Measurements from ENCODE around the gene COPS9. TPM values are rescaled to one million over a fixed set of nuclear protein-coding genes. Genes with fewer than 3 reads are reported as not detected.

Gene COPS9
- total and polyA plus RNA-seq, 2 experiments from 2014 or later = 91.7 to 629 TPM

DNA sequence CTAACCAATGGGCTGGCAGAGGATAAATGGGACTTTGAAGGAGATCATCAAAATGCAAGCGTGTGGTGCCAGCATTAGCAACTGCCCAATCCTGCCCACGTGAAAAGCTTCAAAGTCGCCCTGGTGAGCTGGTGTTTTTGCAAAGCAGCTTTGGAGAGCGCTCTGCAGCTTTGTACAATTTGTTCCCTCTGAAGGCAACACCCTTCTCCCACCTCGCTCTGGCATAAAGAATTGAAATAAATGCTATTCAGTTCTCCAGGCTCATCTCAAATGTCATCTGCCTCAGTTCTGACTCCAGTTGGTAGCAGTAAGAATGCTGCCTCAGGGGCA lies 3.5 kb downstream of the COPS9 start:
- H3K79me2 ChIP-seq (replicated peaks; ENCODE audit: insufficient read depth) = peaks cover 31% of the 10 kb centered on the region
- TF ChIP-seq, protein P1, sequence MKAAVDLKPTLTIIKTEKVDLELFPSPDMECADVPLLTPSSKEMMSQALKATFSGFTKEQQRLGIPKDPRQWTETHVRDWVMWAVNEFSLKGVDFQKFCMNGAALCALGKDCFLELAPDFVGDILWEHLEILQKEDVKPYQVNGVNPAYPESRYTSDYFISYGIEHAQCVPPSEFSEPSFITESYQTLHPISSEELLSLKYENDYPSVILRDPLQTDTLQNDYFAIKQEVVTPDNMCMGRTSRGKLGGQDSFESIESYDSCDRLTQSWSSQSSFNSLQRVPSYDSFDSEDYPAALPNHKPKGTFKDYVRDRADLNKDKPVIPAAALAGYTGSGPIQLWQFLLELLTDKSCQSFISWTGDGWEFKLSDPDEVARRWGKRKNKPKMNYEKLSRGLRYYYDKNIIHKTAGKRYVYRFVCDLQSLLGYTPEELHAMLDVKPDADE (IDR thresholded peaks at IDR 0.05) = no peak
- TF ChIP-seq JUNB (IDR thresholded peaks at IDR 0.05; ENCODE audit: unreplicated experiment) (no peak), STAT1 (IDR thresholded peaks at IDR 0.05; ENCODE audit: unreplicated experiment) (no peak), NANOG (IDR thresholded peaks at IDR 0.05; ENCODE audit: borderline replicate concordance) (no peak), EZH2 (IDR thresholded peaks at IDR 0.05; ENCODE audit: low read depth, unreplicated experiment) (no peak), ZNF114 (CRISPR knock-in tag; IDR thresholded peaks at IDR 0.05) (no peak)
- TF ChIP-seq, protein P2, sequence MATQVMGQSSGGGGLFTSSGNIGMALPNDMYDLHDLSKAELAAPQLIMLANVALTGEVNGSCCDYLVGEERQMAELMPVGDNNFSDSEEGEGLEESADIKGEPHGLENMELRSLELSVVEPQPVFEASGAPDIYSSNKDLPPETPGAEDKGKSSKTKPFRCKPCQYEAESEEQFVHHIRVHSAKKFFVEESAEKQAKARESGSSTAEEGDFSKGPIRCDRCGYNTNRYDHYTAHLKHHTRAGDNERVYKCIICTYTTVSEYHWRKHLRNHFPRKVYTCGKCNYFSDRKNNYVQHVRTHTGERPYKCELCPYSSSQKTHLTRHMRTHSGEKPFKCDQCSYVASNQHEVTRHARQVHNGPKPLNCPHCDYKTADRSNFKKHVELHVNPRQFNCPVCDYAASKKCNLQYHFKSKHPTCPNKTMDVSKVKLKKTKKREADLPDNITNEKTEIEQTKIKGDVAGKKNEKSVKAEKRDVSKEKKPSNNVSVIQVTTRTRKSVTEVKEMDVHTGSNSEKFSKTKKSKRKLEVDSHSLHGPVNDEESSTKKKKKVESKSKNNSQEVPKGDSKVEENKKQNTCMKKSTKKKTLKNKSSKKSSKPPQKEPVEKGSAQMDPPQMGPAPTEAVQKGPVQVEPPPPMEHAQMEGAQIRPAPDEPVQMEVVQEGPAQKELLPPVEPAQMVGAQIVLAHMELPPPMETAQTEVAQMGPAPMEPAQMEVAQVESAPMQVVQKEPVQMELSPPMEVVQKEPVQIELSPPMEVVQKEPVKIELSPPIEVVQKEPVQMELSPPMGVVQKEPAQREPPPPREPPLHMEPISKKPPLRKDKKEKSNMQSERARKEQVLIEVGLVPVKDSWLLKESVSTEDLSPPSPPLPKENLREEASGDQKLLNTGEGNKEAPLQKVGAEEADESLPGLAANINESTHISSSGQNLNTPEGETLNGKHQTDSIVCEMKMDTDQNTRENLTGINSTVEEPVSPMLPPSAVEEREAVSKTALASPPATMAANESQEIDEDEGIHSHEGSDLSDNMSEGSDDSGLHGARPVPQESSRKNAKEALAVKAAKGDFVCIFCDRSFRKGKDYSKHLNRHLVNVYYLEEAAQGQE (IDR thresholded peaks at IDR 0.05; ENCODE audit: unreplicated experiment) = no peak
- peaks cover 22% of the 10 kb centered on the region for H3K4me1 Mint-ChIP-seq
- H3K9me2 ChIP-seq (ENCODE audit: insufficient read depth) = no peaks in the 10 kb centered on the region
- H3K27me3 ChIP-seq (ENCODE audit: insufficient read depth) = no peaks in the 10 kb centered on the region
- H3K4me1 ChIP-seq (ENCODE audit: insufficient read depth) = no peaks in the 10 kb centered on the region; the same call in 1 of the 2 replicates
- peaks cover 4% of the 10 kb centered on the region for H3K27me3 Mint-ChIP-seq (ENCODE audit: insufficient read depth, low read depth, poor library complexity)
- H3F3A ChIP-seq (replicated peaks; ENCODE audit: low read depth) = no peaks in the 10 kb centered on the region
- no peak overlapping the region for H3K27ac Mint-ChIP-seq
- ATAC-seq (no peak), DNase-seq (ENCODE audit: low spot score) (no peak)
- H3K27ac ChIP-seq (ENCODE audit: low read depth) = no peak overlapping the region
- peaks cover 4% of the 10 kb centered on the region; the same call in 1 of the 3 replicates for H3K9me3 Mint-ChIP-seq
- H2AFZ ChIP-seq = no peak overlapping the region
- H3K4me2 ChIP-seq = no peak overlapping the region
- H3K4me3 Mint-ChIP-seq = no peak overlapping the region
- H3K36me3 ChIP-seq (ENCODE audit: insufficient read depth) = peaks cover 35% of the 10 kb centered on the region
- peaks cover 15% of the 10 kb centered on the region for H4K20me1 ChIP-seq (replicated peaks; ENCODE audit: insufficient read depth)
- peaks cover 72% of the 10 kb centered on the region for H3K36me3 Mint-ChIP-seq (ENCODE audit: low read depth)
- H3K4me3 ChIP-seq = no peak overlapping the region

DNA sequence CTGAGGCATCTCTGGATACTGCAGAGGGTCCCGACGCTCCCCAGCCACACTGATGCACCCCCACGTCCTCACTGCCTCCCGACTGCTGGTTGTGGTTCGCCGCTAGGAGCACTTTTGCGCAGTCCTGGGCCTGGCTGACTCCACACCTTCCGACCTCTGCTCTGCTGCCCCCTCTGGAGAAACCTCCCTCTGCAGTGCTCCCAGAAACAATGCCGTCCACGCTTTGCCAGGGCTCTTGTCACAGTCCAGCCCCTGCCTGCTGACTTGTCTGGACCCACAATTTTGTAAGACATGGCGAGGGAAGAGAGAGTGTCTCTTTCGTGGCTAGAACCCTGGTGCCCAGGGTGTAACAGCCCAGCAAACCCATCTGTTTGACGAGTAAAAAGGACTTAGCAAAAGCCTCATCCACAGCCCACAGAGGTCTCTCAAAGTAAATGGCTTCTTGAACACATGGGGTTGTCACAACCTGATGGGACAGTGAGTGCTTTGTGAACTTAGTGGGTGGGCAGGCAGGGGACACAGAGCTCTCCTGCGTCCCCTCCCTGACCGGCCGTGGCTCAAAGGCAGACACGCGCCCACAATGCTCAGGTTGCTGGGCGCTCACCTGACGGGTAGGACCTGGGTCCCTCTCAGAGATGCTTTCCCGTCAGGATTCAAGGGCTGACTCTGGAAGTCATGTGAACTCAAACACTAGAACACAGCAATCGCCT lies 4.0 kb downstream of the COPS9 start:
- peak; percentile 28 for ATAC-seq
- H3K27me3 ChIP-seq (ENCODE audit: insufficient read depth) = no peaks in the 10 kb centered on the region
- no peaks in the 10 kb centered on the region for H3F3A ChIP-seq (replicated peaks; ENCODE audit: low read depth)
- TF ChIP-seq POLR2AphosphoS5 (IDR thresholded peaks at IDR 0.05; ENCODE audit: low read depth) = no peak
- TF ChIP-seq, protein P3, sequence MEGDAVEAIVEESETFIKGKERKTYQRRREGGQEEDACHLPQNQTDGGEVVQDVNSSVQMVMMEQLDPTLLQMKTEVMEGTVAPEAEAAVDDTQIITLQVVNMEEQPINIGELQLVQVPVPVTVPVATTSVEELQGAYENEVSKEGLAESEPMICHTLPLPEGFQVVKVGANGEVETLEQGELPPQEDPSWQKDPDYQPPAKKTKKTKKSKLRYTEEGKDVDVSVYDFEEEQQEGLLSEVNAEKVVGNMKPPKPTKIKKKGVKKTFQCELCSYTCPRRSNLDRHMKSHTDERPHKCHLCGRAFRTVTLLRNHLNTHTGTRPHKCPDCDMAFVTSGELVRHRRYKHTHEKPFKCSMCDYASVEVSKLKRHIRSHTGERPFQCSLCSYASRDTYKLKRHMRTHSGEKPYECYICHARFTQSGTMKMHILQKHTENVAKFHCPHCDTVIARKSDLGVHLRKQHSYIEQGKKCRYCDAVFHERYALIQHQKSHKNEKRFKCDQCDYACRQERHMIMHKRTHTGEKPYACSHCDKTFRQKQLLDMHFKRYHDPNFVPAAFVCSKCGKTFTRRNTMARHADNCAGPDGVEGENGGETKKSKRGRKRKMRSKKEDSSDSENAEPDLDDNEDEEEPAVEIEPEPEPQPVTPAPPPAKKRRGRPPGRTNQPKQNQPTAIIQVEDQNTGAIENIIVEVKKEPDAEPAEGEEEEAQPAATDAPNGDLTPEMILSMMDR (conservative IDR thresholded peaks at IDR 0.05; ENCODE audit: low read depth in 2 of 2) = peak; percentile 39 to 47; a peak in 3 of 4 replicates
- H3K4me2 ChIP-seq = no peak overlapping the region
- no peaks in the 10 kb centered on the region for H3K9me2 ChIP-seq (ENCODE audit: insufficient read depth)
- H3K36me3 ChIP-seq (ENCODE audit: insufficient read depth) = peaks cover 35% of the 10 kb centered on the region
- peaks cover 15% of the 10 kb centered on the region for H4K20me1 ChIP-seq (replicated peaks; ENCODE audit: insufficient read depth)
- H3K79me2 ChIP-seq (replicated peaks; ENCODE audit: insufficient read depth) = peaks cover 31% of the 10 kb centered on the region
- Mint-ChIP-seq H3K27me3 (ENCODE audit: insufficient read depth, low read depth, poor library complexity) (peaks cover 4% of the 10 kb centered on the region), H3K36me3 (ENCODE audit: low read depth) (peaks cover 76% of the 10 kb centered on the region), H3K4me1 (peaks cover 20% of the 10 kb centered on the region), H3K27ac (peak overlapping the region; percentile 64; the same call in 1 of the 2 replicates), H3K9me3 (peaks cover 4% of the 10 kb centered on the region; the same call in 1 of the 3 replicates), H3K4me3 (no peak overlapping the region)
- H3K27ac ChIP-seq (ENCODE audit: low read depth) = no peak overlapping the region
- no peak overlapping the region for H3K4me3 ChIP-seq
- peak; percentile 56 for DNase-seq (ENCODE audit: low spot score)
- H3K4me1 ChIP-seq (ENCODE audit: insufficient read depth) = no peaks in the 10 kb centered on the region; the same call in 1 of the 2 replicates
- no peak overlapping the region for H2AFZ ChIP-seq

All from GM23338 (cell line).